Hypothalamus (tissue), 51 donors: Measurements from ENCODE around the gene CBY1.

Experiments used
- DNase-seq, 51 donors: peaks; one replicate each; lab custom pipeline; 2025; lab: John Stamatoyannopoulos, UW

The CBY1 gene

GRCh38 chr22:38718414-38718813 lies 62.0 kb downstream of the CBY1 start:
- peak in 19 of 51 donors; percentile 15 to 77 (median 30) for DNase-seq

GRCh38 chr22:38719196-38719595 lies 62.8 kb downstream of the CBY1 start:
- no peak for DNase-seq

- DNase-seq: no peak
Measured at GRCh38 chr22:38720350-38720749, 63.9 kb downstream of the CBY1 start.

- DNase-seq: no peak
Measured at GRCh38 chr22:38721551-38721950, 65.1 kb downstream of the CBY1 start.
